Measurements from ENCODE around the gene FXYD6. TPM values are rescaled to one million over a fixed set of nuclear protein-coding genes. Genes with fewer than 3 reads are reported as not detected.

Gene FXYD6
- total RNA-seq, 2 experiments from 2014 or later, result not detected

DNA sequence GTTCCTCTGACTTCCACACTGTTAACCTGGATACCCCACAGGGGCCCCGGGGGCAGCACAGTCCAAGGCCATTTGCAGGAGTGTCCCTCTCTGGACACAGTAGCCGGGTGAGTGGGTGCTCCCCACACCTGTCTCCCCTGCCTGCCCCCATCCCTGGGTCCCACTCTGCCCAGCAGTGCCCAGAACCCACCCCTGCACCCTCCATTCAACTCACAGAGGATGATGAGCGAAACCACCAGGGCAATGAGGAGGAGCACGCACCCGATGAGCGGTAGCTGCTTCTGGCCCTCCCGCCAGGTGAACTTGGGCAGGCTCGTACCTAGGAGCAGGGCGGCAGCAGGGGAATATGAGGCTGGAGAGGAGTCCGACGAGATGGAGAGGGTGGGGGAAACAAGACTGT is 40.5 kb upstream of the FXYD6 start:
- Histone ChIP-seq H3K9me2 (ENCODE audit: insufficient read depth, low read length) (no peaks in the 10 kb centered on the region), H3K4me1 (ENCODE audit: insufficient read depth, low read length, poor library complexity, severe bottlenecking) (no peaks in the 10 kb centered on the region), H3K4me2 (ENCODE audit: low read length) (no peak overlapping the region), H3K4me3 (ENCODE audit: low read depth, low read length, poor library complexity, severe bottlenecking) (no peak overlapping the region), H3K9me3 (ENCODE audit: low read length) (no peaks in the 10 kb centered on the region), H3K79me2 (ENCODE audit: insufficient read depth, low read depth, low read length) (no peaks in the 10 kb centered on the region), H4K20me1 (ENCODE audit: insufficient read depth, low read length) (no peaks in the 10 kb centered on the region), H3K27ac (ENCODE audit: low read depth, low read length, poor library complexity, severe bottlenecking) (no peak overlapping the region), H3K36me3 (ENCODE audit: insufficient read depth, low read length) (no peaks in the 10 kb centered on the region), H2AFZ (ENCODE audit: low read length) (no peak overlapping the region)
- BruUV-seq (replicated peaks), result no TSS peak
- TF ChIP-seq, protein P1, sequence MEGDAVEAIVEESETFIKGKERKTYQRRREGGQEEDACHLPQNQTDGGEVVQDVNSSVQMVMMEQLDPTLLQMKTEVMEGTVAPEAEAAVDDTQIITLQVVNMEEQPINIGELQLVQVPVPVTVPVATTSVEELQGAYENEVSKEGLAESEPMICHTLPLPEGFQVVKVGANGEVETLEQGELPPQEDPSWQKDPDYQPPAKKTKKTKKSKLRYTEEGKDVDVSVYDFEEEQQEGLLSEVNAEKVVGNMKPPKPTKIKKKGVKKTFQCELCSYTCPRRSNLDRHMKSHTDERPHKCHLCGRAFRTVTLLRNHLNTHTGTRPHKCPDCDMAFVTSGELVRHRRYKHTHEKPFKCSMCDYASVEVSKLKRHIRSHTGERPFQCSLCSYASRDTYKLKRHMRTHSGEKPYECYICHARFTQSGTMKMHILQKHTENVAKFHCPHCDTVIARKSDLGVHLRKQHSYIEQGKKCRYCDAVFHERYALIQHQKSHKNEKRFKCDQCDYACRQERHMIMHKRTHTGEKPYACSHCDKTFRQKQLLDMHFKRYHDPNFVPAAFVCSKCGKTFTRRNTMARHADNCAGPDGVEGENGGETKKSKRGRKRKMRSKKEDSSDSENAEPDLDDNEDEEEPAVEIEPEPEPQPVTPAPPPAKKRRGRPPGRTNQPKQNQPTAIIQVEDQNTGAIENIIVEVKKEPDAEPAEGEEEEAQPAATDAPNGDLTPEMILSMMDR (conservative IDR thresholded peaks at IDR 0.05; ENCODE audit: low read length), result no peak
- no peak for TF ChIP-seq EZH2phosphoT487 (IDR thresholded peaks at IDR 0.05; ENCODE audit: borderline replicate concordance, low read depth, low read length)
- ChIA-PET CTCF (ENCODE audit: unreplicated experiment) (no interaction called here), POLR2A (no interaction called here)
- intact Hi-C loops (cut with micrococcal nuclease; ENCODE audit: unreplicated experiment), result no loop called here
- no peak for DNase-seq (ENCODE audit: low spot score)

- no peak for DNase-seq (ENCODE audit: low spot score)
- Histone ChIP-seq H3K4me2 (ENCODE audit: low read length) (no peak overlapping the region), H3K79me2 (ENCODE audit: insufficient read depth, low read depth, low read length) (no peaks in the 10 kb centered on the region), H3K9me3 (ENCODE audit: low read length) (no peaks in the 10 kb centered on the region), H3K4me1 (ENCODE audit: insufficient read depth, low read length, poor library complexity, severe bottlenecking) (no peaks in the 10 kb centered on the region), H3K4me3 (ENCODE audit: low read depth, low read length, poor library complexity, severe bottlenecking) (no peak overlapping the region), H3K36me3 (ENCODE audit: insufficient read depth, low read length) (no peaks in the 10 kb centered on the region), H4K20me1 (ENCODE audit: insufficient read depth, low read length) (no peaks in the 10 kb centered on the region), H3K9me2 (ENCODE audit: insufficient read depth, low read length) (no peaks in the 10 kb centered on the region), H2AFZ (ENCODE audit: low read length) (no peak overlapping the region), H3K27ac (ENCODE audit: low read depth, low read length, poor library complexity, severe bottlenecking) (no peak overlapping the region)
- intact Hi-C loops (cut with micrococcal nuclease; ENCODE audit: unreplicated experiment), result no loop called here
- POLR2A ChIA-PET, result no interaction called here
- CTCF ChIA-PET (ENCODE audit: unreplicated experiment), result no interaction called here
- TF ChIP-seq, protein P1 (conservative IDR thresholded peaks at IDR 0.05; ENCODE audit: low read length), result no peak
- TF ChIP-seq EZH2phosphoT487 (IDR thresholded peaks at IDR 0.05; ENCODE audit: borderline replicate concordance, low read depth, low read length), result no peak
- BruUV-seq (replicated peaks), result no TSS peak
Measured at GRCh38 chr11:117915672-117916235, 39.3 kb upstream of the FXYD6 start.

- Histone ChIP-seq H3K4me2 (ENCODE audit: low read length) (no peak overlapping the region), H4K20me1 (ENCODE audit: insufficient read depth, low read length) (no peaks in the 10 kb centered on the region), H3K4me3 (ENCODE audit: low read depth, low read length, poor library complexity, severe bottlenecking) (no peak overlapping the region), H3K79me2 (ENCODE audit: insufficient read depth, low read depth, low read length) (no peaks in the 10 kb centered on the region), H3K27ac (ENCODE audit: low read depth, low read length, poor library complexity, severe bottlenecking) (no peak overlapping the region), H3K9me2 (ENCODE audit: insufficient read depth, low read length) (no peaks in the 10 kb centered on the region), H3K36me3 (ENCODE audit: insufficient read depth, low read length) (no peaks in the 10 kb centered on the region), H3K4me1 (ENCODE audit: insufficient read depth, low read length, poor library complexity, severe bottlenecking) (no peaks in the 10 kb centered on the region), H3K9me3 (ENCODE audit: low read length) (no peaks in the 10 kb centered on the region), H2AFZ (ENCODE audit: low read length) (no peak overlapping the region)
- intact Hi-C loops (cut with micrococcal nuclease; ENCODE audit: unreplicated experiment), result no loop called here
- no peak for DNase-seq (ENCODE audit: low spot score)
- TF ChIP-seq EZH2phosphoT487 (IDR thresholded peaks at IDR 0.05; ENCODE audit: borderline replicate concordance, low read depth, low read length), result no peak
- TF ChIP-seq, protein P1 (conservative IDR thresholded peaks at IDR 0.05; ENCODE audit: low read length), result no peak
- no TSS peak for BruUV-seq (replicated peaks)
- ChIA-PET POLR2A (no interaction called here), CTCF (ENCODE audit: unreplicated experiment) (no interaction called here)
Measured at GRCh38 chr11:117914991-117915618, 38.6 kb upstream of the FXYD6 start.

Measured in OCI-LY7 (cell line).